Measurements from ENCODE around the gene DDHD1. TPM values are rescaled to one million over a fixed set of nuclear protein-coding genes. Genes with fewer than 3 reads are reported as not detected.

Gene DDHD1
- total RNA-seq, 2 donors from 2014 or later = 6.5 to 23.6 TPM

- Histone ChIP-seq H3K4me3 (no peak overlapping the region), H3K36me3 (no peaks in the 10 kb centered on the region), H3K27ac (no peak overlapping the region), H3K9me3 (no peaks in the 10 kb centered on the region), H3K4me1 (replicated peaks) (no peaks in the 10 kb centered on the region), H3K27me3 (replicated peaks; ENCODE audit: insufficient read depth) (no peaks in the 10 kb centered on the region)
- no peak for DNase-seq (ENCODE audit: low spot score)
- no peak for TF ChIP-seq CTCF (IDR thresholded peaks at IDR 0.05)
- no peak for TF ChIP-seq POLR2AphosphoS5 (IDR thresholded peaks at IDR 0.05)
- TF ChIP-seq POLR2A (IDR thresholded peaks at IDR 0.05) = no peak
- intact Hi-C loops (cut with DNase I) = no loop called here
- WGBS = 52% methylated on average over 6 of the region's 6 CpGs
Measured at GRCh38 chr14:52998376-52999015, 154.6 kb downstream of the DDHD1 start.

- Histone ChIP-seq H3K36me3 (no peaks in the 10 kb centered on the region), H3K4me1 (replicated peaks) (no peaks in the 10 kb centered on the region), H3K27ac (no peak overlapping the region), H3K4me3 (no peak overlapping the region), H3K9me3 (no peaks in the 10 kb centered on the region), H3K27me3 (replicated peaks; ENCODE audit: insufficient read depth) (no peaks in the 10 kb centered on the region)
- intact Hi-C loops (cut with DNase I) = no loop called here
- WGBS = 92% methylated on average over 2 of the region's 2 CpGs
- no peak for DNase-seq (ENCODE audit: low spot score)
- TF ChIP-seq POLR2AphosphoS5 (IDR thresholded peaks at IDR 0.05) (no peak), CTCF (IDR thresholded peaks at IDR 0.05) (no peak), POLR2A (IDR thresholded peaks at IDR 0.05) (no peak)
Measured at GRCh38 chr14:52996493-52996892, 156.6 kb downstream of the DDHD1 start.

DNA sequence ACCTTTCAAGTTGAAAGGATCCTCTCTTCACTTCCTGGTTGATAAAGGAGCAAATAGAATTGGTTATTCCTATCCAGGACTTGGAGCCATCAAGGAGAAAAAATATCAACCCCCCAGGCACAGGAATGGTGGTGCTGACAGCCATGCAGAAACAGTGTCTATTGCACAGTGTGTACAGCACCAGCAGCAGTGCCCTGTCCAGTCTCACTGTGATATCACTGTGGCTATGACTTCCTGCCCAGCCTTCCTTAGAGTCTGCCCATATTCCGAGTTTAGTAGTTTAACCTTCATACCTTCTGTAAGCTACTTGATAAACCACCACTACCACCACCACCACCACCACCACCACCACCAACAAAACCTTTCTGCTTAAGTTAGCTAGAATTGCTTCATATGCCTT lies 157.1 kb downstream of the DDHD1 start:
- Histone ChIP-seq H3K27ac (no peak overlapping the region), H3K4me1 (replicated peaks) (no peaks in the 10 kb centered on the region), H3K36me3 (no peaks in the 10 kb centered on the region), H3K4me3 (no peak overlapping the region), H3K9me3 (no peaks in the 10 kb centered on the region), H3K27me3 (replicated peaks; ENCODE audit: insufficient read depth) (no peaks in the 10 kb centered on the region)
- 77% methylated on average over 1 of the region's 1 CpG for WGBS
- TF ChIP-seq POLR2AphosphoS5 (IDR thresholded peaks at IDR 0.05) (no peak), POLR2A (IDR thresholded peaks at IDR 0.05) (no peak), CTCF (IDR thresholded peaks at IDR 0.05) (no peak)
- DNase-seq (ENCODE audit: low spot score) = no peak
- intact Hi-C loops (cut with DNase I) = no loop called here

DNA sequence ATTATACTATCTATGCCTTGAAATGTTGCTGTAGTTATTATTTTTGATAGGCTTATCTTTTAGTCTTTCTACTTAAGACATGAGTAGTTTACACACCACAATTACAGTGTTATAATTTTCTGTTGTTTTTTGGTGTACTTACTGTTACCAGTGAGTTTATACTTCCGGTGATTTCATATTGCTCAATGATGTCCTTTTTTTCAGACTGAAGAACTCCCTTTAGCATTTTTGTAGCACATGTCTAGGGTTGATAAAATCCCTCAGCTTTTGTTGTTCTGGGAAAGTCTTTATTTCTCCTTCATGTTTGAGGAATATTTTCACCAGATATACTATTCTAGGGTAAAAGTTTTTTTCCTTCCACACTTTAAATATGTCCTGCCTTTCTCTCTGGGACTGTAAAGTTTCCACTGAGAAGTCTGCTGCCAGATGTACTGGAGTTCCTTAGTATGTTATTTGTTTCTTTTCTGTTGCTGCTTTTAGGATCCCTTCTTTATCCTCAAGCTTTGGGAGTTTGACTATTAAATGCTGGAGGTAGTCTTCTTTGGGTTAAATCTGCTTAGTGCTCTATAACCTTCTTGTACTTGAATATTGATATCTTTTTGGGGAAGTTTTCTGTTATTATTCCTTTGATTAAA lies 160.8 kb downstream of the DDHD1 start:
- DNase-seq (ENCODE audit: low spot score) = no peak
- Histone ChIP-seq H3K4me3 (no peak overlapping the region), H3K4me1 (replicated peaks) (no peaks in the 10 kb centered on the region), H3K27ac (no peak overlapping the region), H3K9me3 (no peaks in the 10 kb centered on the region), H3K27me3 (replicated peaks; ENCODE audit: insufficient read depth) (no peaks in the 10 kb centered on the region), H3K36me3 (no peaks in the 10 kb centered on the region)
- intact Hi-C loops (cut with DNase I) = no loop called here
- TF ChIP-seq POLR2A (IDR thresholded peaks at IDR 0.05) = no peak
- no peak for TF ChIP-seq CTCF (IDR thresholded peaks at IDR 0.05)
- no peak for TF ChIP-seq POLR2AphosphoS5 (IDR thresholded peaks at IDR 0.05)
- 85% methylated on average over 1 of the region's 1 CpG for WGBS

GRCh38 chr14:52988139-52988538 lies 165.0 kb downstream of the DDHD1 start:
- H3K9me3 ChIP-seq = no peaks in the 10 kb centered on the region
- intact Hi-C loops (cut with DNase I) = no loop called here
- DNase-seq (ENCODE audit: low spot score) = no peak
- H3K27ac ChIP-seq = no peak overlapping the region
- H3K4me1 ChIP-seq (replicated peaks) = no peaks in the 10 kb centered on the region
- TF ChIP-seq POLR2A (IDR thresholded peaks at IDR 0.05) (no peak), CTCF (IDR thresholded peaks at IDR 0.05) (no peak), POLR2AphosphoS5 (IDR thresholded peaks at IDR 0.05) (no peak)
- no peak overlapping the region for H3K4me3 ChIP-seq
- H3K36me3 ChIP-seq = no peaks in the 10 kb centered on the region
- H3K27me3 ChIP-seq (replicated peaks; ENCODE audit: insufficient read depth) = no peaks in the 10 kb centered on the region

Data from prostate gland (tissue), 2 donors.